ENCODE measurements around the gene MAPKAPK2.

DNA sequence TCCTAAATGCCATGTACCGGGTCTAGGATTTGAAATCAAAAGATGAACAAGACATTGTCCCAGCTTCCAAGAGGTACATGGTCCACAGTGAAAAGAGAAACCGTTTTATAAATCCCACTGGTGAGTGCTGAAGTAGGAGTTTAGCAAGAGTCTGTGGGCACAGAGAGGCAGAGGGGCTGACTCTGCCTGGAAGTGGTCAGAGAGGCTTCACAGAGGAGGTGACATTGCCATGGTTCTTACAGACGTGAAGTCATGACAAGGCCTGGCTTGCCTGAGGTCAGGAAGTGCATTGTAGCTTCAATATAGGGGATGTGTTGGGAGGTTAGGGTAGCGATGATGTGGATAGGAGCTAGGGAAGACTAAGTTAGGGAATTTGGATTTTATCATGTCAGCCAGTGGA lies 28.4 kb downstream of the MAPKAPK2 start:
- TF ChIP-seq, protein P1, sequence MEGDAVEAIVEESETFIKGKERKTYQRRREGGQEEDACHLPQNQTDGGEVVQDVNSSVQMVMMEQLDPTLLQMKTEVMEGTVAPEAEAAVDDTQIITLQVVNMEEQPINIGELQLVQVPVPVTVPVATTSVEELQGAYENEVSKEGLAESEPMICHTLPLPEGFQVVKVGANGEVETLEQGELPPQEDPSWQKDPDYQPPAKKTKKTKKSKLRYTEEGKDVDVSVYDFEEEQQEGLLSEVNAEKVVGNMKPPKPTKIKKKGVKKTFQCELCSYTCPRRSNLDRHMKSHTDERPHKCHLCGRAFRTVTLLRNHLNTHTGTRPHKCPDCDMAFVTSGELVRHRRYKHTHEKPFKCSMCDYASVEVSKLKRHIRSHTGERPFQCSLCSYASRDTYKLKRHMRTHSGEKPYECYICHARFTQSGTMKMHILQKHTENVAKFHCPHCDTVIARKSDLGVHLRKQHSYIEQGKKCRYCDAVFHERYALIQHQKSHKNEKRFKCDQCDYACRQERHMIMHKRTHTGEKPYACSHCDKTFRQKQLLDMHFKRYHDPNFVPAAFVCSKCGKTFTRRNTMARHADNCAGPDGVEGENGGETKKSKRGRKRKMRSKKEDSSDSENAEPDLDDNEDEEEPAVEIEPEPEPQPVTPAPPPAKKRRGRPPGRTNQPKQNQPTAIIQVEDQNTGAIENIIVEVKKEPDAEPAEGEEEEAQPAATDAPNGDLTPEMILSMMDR (conservative IDR thresholded peaks at IDR 0.05; ENCODE audit: low read length): no peak
- no peak for TF ChIP-seq EZH2phosphoT487 (IDR thresholded peaks at IDR 0.05; ENCODE audit: borderline replicate concordance)

All from Loucy (cell line).